HL-60 (cell line): ENCODE measurements around the gene TGIF1.

Experiments used
- DNase-seq, 2 experiments: peaks; one replicate each; pipeline ENCODE4 v3.0.0-alpha.2; 2010 to 2020; ENCODE audit warnings: low read depth in 1 of 2, low spot score in 1 of 2
- H3K27ac ChIP-seq: fragments of 250-450 bp; sonication (Bioruptor Pico); replicated peaks from 2 replicates; pipeline ENCODE4 v1.5.1; 2020; ENCODE audit warnings: mild to moderate bottlenecking, moderate library complexity
- H3K27me3 ChIP-seq: fragments of 250-450 bp; sonication (Bioruptor Pico); 2 replicates; pipeline ENCODE4 v1.5.1; 2021; ENCODE audit warnings: mild to moderate bottlenecking, moderate library complexity; ENCODE audit not compliant: insufficient read depth, poor library complexity, severe bottlenecking
- H3K4me3 ChIP-seq: replicated peaks from 2 replicates; pipeline ENCODE4 v1.5.1; 2011; ENCODE audit warnings: mild to moderate bottlenecking, control low read depth, low read length; ENCODE audit not compliant: insufficient read depth
- CTCF ChIP-seq: IDR thresholded peaks from one replicate; pipeline ENCODE4 v1.5.1; 2011; ENCODE audit warnings: low read length, control low read depth, inconsistent platforms; ENCODE audit not compliant: insufficient read depth
- GABPA ChIP-seq: IDR thresholded peaks from 2 replicates; pipeline ENCODE4 v1.6.1; 2012; ENCODE audit warnings: low read depth
- POLR2AphosphoS5 ChIP-seq: IDR thresholded peaks from 2 replicates; pipeline ENCODE4 v1.6.1; 2012; ENCODE audit warnings: low read depth
- SPI1 ChIP-seq: IDR thresholded peaks from 2 replicates; pipeline ENCODE4 v1.6.1; 2012; ENCODE audit warnings: low read depth, mild to moderate bottlenecking, borderline replicate concordance
- TF ChIP-seq, protein P1 (sequence below): IDR thresholded peaks from 2 replicates; pipeline ENCODE4 v1.6.1; 2012; ENCODE audit warnings: low read depth; ENCODE audit not compliant: insufficient replicate concordance

The TGIF1 gene

GRCh38 chr18:3441290-3441689 is 8.7 kb upstream of the TGIF1 start:
- Histone ChIP-seq H3K27me3 (no peaks in the 10 kb centered on the region), H3K4me3 (no peak overlapping the region), H3K27ac (no peak overlapping the region)
- TF ChIP-seq, protein P1, sequence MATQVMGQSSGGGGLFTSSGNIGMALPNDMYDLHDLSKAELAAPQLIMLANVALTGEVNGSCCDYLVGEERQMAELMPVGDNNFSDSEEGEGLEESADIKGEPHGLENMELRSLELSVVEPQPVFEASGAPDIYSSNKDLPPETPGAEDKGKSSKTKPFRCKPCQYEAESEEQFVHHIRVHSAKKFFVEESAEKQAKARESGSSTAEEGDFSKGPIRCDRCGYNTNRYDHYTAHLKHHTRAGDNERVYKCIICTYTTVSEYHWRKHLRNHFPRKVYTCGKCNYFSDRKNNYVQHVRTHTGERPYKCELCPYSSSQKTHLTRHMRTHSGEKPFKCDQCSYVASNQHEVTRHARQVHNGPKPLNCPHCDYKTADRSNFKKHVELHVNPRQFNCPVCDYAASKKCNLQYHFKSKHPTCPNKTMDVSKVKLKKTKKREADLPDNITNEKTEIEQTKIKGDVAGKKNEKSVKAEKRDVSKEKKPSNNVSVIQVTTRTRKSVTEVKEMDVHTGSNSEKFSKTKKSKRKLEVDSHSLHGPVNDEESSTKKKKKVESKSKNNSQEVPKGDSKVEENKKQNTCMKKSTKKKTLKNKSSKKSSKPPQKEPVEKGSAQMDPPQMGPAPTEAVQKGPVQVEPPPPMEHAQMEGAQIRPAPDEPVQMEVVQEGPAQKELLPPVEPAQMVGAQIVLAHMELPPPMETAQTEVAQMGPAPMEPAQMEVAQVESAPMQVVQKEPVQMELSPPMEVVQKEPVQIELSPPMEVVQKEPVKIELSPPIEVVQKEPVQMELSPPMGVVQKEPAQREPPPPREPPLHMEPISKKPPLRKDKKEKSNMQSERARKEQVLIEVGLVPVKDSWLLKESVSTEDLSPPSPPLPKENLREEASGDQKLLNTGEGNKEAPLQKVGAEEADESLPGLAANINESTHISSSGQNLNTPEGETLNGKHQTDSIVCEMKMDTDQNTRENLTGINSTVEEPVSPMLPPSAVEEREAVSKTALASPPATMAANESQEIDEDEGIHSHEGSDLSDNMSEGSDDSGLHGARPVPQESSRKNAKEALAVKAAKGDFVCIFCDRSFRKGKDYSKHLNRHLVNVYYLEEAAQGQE = no peak
- peak; percentile 4 for TF ChIP-seq CTCF
- peak in 1 of 2 experiments; percentile 31 for DNase-seq

DNA sequence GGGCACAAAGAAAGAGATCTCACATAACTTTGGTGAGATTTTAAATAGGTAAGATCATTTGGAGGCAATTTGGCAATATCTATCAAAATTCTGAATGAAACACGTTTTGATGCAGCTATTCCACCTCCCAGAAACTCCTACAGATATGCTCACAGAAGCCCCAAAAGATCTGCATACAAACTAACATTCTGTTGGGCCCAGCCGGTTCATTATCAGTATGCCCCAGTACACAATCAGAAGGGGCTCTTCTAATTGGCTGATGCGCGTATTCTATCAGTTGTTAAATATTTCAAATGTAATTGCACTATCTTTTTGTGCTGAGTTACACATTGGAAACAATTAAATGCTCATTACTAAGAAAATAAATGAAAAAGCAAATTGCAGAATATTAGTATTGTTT is 7.1 kb upstream of the TGIF1 start:
- no peak for TF ChIP-seq CTCF
- TF ChIP-seq, protein P1 = no peak
- TF ChIP-seq SPI1 = no peak
- no peak for TF ChIP-seq GABPA
- TF ChIP-seq POLR2AphosphoS5 = no peak
- Histone ChIP-seq H3K4me3 (no peak overlapping the region), H3K27me3 (no peaks in the 10 kb centered on the region), H3K27ac (no peak overlapping the region)
- DNase-seq = no peak

GRCh38 chr18:3444296-3444695 is 5.7 kb upstream of the TGIF1 start:
- no peak for DNase-seq
- Histone ChIP-seq H3K27me3 (no peaks in the 10 kb centered on the region), H3K27ac (no peak overlapping the region), H3K4me3 (no peak overlapping the region)
- no peak for TF ChIP-seq CTCF
- TF ChIP-seq POLR2AphosphoS5 = no peak
- TF ChIP-seq GABPA = no peak
- TF ChIP-seq, protein P1 = no peak
- TF ChIP-seq SPI1 = no peak
